ENCODE data around the gene PHC1. TPM values are rescaled to one million over a fixed set of nuclear protein-coding genes. Genes with fewer than 3 reads are reported as not detected.
"Not testable (repeated sequence)": the region's sequence is repeated elsewhere in the genome, so short reads cannot be mapped to it uniquely, and the experiment has no call there.

Gene PHC1
- total RNA-seq, 2 donors from 2014 or later, result 52.7 to 54.1 TPM

- H3K36me3 Mint-ChIP-seq (ENCODE audit: low read depth), result peaks cover 4% of the 10 kb centered on the region
- ATAC-seq (no peak), DNase-seq (no peak)
- H3K9me3 ChIP-seq (ENCODE audit: control insufficient read depth, low read length, poor library complexity, severe bottlenecking), result no peaks in the 10 kb centered on the region
- H3K27me3 Mint-ChIP-seq, result no peaks in the 10 kb centered on the region
- no peak overlapping the region for H3K4me3 Mint-ChIP-seq
- H3K4me1 Mint-ChIP-seq, result peaks cover 19% of the 10 kb centered on the region
- H3K27ac Mint-ChIP-seq, result no peak overlapping the region
Observed at GRCh38 chr12:8916154-8916553, 1.8 kb downstream of the PHC1 start.

GRCh38 chr12:8917031-8917430 lies 2.7 kb downstream of the PHC1 start:
- Mint-ChIP-seq H3K4me1 (peaks cover 19% of the 10 kb centered on the region), H3K36me3 (ENCODE audit: low read depth) (peaks cover 4% of the 10 kb centered on the region), H3K4me3 (no peak overlapping the region), H3K27me3 (no peaks in the 10 kb centered on the region), H3K27ac (no peak overlapping the region)
- ATAC-seq (no peak), DNase-seq (no peak)
- no peaks in the 10 kb centered on the region for H3K9me3 ChIP-seq (ENCODE audit: control insufficient read depth, low read length, poor library complexity, severe bottlenecking)

GRCh38 chr12:8917751-8918150 lies 3.4 kb downstream of the PHC1 start:
- Mint-ChIP-seq H3K4me1 (peaks cover 21% of the 10 kb centered on the region), H3K36me3 (ENCODE audit: low read depth) (peaks cover 7% of the 10 kb centered on the region), H3K4me3 (no peak overlapping the region), H3K27ac (no peak overlapping the region), H3K27me3 (no peaks in the 10 kb centered on the region)
- ATAC-seq (no peak), DNase-seq (no peak)
- H3K9me3 ChIP-seq (ENCODE audit: control insufficient read depth, low read length, poor library complexity, severe bottlenecking), result no peaks in the 10 kb centered on the region

GRCh38 chr12:8919643-8920042 lies 5.3 kb downstream of the PHC1 start:
- DNase-seq; H3K27ac Mint-ChIP-seq; H3K4me3 Mint-ChIP-seq; H3K9me3 ChIP-seq (ENCODE audit: control insufficient read depth, low read length, poor library complexity, severe bottlenecking); H3K27me3 Mint-ChIP-seq; ATAC-seq: not testable (repeated sequence)
- Mint-ChIP-seq H3K4me1 (peaks cover 13% of the 10 kb centered on the region), H3K36me3 (ENCODE audit: low read depth) (peaks cover 10% of the 10 kb centered on the region)

- Mint-ChIP-seq H3K36me3 (ENCODE audit: low read depth) (peaks cover 10% of the 10 kb centered on the region), H3K27me3 (no peaks in the 10 kb centered on the region), H3K4me3 (no peak overlapping the region), H3K27ac (peak overlapping the region; percentile 49), H3K4me1 (peaks cover 14% of the 10 kb centered on the region)
- ATAC-seq (no peak), DNase-seq (no peak)
- no peaks in the 10 kb centered on the region for H3K9me3 ChIP-seq (ENCODE audit: control insufficient read depth, low read length, poor library complexity, severe bottlenecking)
Observed at GRCh38 chr12:8922544-8922943, 8.2 kb downstream of the PHC1 start.

GRCh38 chr12:8930655-8931323 lies 16.5 kb downstream of the PHC1 start:
- Mint-ChIP-seq H3K27ac (peak overlapping the region; percentile 56), H3K36me3 (ENCODE audit: low read depth) (peaks cover 12% of the 10 kb centered on the region)
- not testable (repeated sequence) for DNase-seq; H3K9me3 ChIP-seq (ENCODE audit: control insufficient read depth, low read length, poor library complexity, severe bottlenecking); H3K27me3 Mint-ChIP-seq; H3K4me3 Mint-ChIP-seq; ATAC-seq; H3K4me1 Mint-ChIP-seq

GRCh38 chr12:8932464-8932863 lies 18.2 kb downstream of the PHC1 start:
- Mint-ChIP-seq H3K36me3 (ENCODE audit: low read depth) (peaks cover 12% of the 10 kb centered on the region), H3K27ac (peak overlapping the region; percentile 45)
- H3K9me3 ChIP-seq (ENCODE audit: control insufficient read depth, low read length, poor library complexity, severe bottlenecking); H3K4me1 Mint-ChIP-seq; H3K4me3 Mint-ChIP-seq; ATAC-seq; H3K27me3 Mint-ChIP-seq; DNase-seq: not testable (repeated sequence)

GRCh38 chr12:8934080-8934479 lies 19.8 kb downstream of the PHC1 start:
- Mint-ChIP-seq H3K27ac (peak overlapping the region; percentile 49), H3K36me3 (ENCODE audit: low read depth) (peaks cover 12% of the 10 kb centered on the region)

GRCh38 chr12:8936735-8937134 lies 22.4 kb downstream of the PHC1 start:
- no peaks in the 10 kb centered on the region for H3K27me3 Mint-ChIP-seq
- H3K4me3 Mint-ChIP-seq, result peak overlapping the region; percentile 43
- no peaks in the 10 kb centered on the region for H3K9me3 ChIP-seq (ENCODE audit: control insufficient read depth, low read length, poor library complexity, severe bottlenecking)
- DNase-seq (no peak), ATAC-seq (no peak)
- no peak overlapping the region for H3K27ac Mint-ChIP-seq
- H3K4me1 Mint-ChIP-seq, result peaks cover 9% of the 10 kb centered on the region
- peaks cover 8% of the 10 kb centered on the region for H3K36me3 Mint-ChIP-seq (ENCODE audit: low read depth)

More at GRCh38 chr12:8934080-8934479, 19.8 kb downstream of the PHC1 start:
- H3K4me1 Mint-ChIP-seq, result peaks cover 13% of the 10 kb centered on the region
- DNase-seq; ATAC-seq; H3K9me3 ChIP-seq (ENCODE audit: control insufficient read depth, low read length, poor library complexity, severe bottlenecking); H3K4me3 Mint-ChIP-seq; H3K27me3 Mint-ChIP-seq: not testable (repeated sequence)

- not testable (repeated sequence) for H3K27me3 Mint-ChIP-seq; DNase-seq; H3K27ac Mint-ChIP-seq; H3K9me3 ChIP-seq (ENCODE audit: control insufficient read depth, low read length, poor library complexity, severe bottlenecking); H3K4me3 Mint-ChIP-seq; ATAC-seq
- peaks cover 12% of the 10 kb centered on the region for H3K4me1 Mint-ChIP-seq
- peaks cover 10% of the 10 kb centered on the region for H3K36me3 Mint-ChIP-seq (ENCODE audit: low read depth)
Observed at GRCh38 chr12:8937842-8938442, 23.6 kb downstream of the PHC1 start.

GRCh38 chr12:8941691-8942478 lies 27.6 kb downstream of the PHC1 start:
- H3K4me1 Mint-ChIP-seq, result peaks cover 19% of the 10 kb centered on the region
- no peaks in the 10 kb centered on the region for H3K27me3 Mint-ChIP-seq
- no peak for DNase-seq
- peaks cover 3% of the 10 kb centered on the region for H3K36me3 Mint-ChIP-seq (ENCODE audit: low read depth)
- H3K27ac Mint-ChIP-seq, result peak overlapping the region; percentile 34
- no peak for ATAC-seq
- H3K9me3 ChIP-seq (ENCODE audit: control insufficient read depth, low read length, poor library complexity, severe bottlenecking), result no peaks in the 10 kb centered on the region
- H3K4me3 Mint-ChIP-seq, result no peak overlapping the region

GRCh38 chr12:8943565-8944186 lies 29.4 kb downstream of the PHC1 start:
- H3K9me3 ChIP-seq (ENCODE audit: control insufficient read depth, low read length, poor library complexity, severe bottlenecking), result no peaks in the 10 kb centered on the region
- no peak overlapping the region for H3K4me3 Mint-ChIP-seq
- peak overlapping the region; percentile 67 for H3K27ac Mint-ChIP-seq
- H3K36me3 Mint-ChIP-seq (ENCODE audit: low read depth), result peaks cover 3% of the 10 kb centered on the region
- peaks cover 29% of the 10 kb centered on the region for H3K4me1 Mint-ChIP-seq
- no peaks in the 10 kb centered on the region for H3K27me3 Mint-ChIP-seq
- DNase-seq (no peak), ATAC-seq (no peak)

GRCh38 chr12:8946733-8947132 lies 32.4 kb downstream of the PHC1 start:
- peak overlapping the region; percentile 99 for H3K27ac Mint-ChIP-seq
- no peaks in the 10 kb centered on the region for H3K9me3 ChIP-seq (ENCODE audit: control insufficient read depth, low read length, poor library complexity, severe bottlenecking)
- H3K4me1 Mint-ChIP-seq, result peaks cover 47% of the 10 kb centered on the region
- DNase-seq, result no peak
- H3K27me3 Mint-ChIP-seq, result no peaks in the 10 kb centered on the region
- ATAC-seq, result no peak
- peak overlapping the region; percentile 82 for H3K4me3 Mint-ChIP-seq
- peaks cover 3% of the 10 kb centered on the region for H3K36me3 Mint-ChIP-seq (ENCODE audit: low read depth)

All from T-helper 17 cell (primary cell).